K562 (cell line): ENCODE results near the gene C1orf74. TPM values are rescaled to one million over a fixed set of nuclear protein-coding genes. Genes with fewer than 3 reads are reported as not detected.

ENCODE experiments used
- ATAC-seq: fragments of 200-7000 bp; cut with Tn5 transposase; 3 replicates; pipeline ENCODE4 v1.9.1; 2020; ENCODE audit warnings: moderate library complexity
- BruUV-seq: library from RNA; stranded (reverse); fragments of 400-500 nt; replicated peaks from 2 replicates; lab custom pipeline; 2021; lab: Mats Ljungman, UMichigan
- CTCF ChIA-PET: fragments of 300-600 bp; formaldehyde crosslinking; extraction: SDS; loops from one replicate; lab custom pipeline; 2021; ENCODE audit warnings: low intra/inter-chr PET ratio; lab: Yijun Ruan, JAX
- POLR2A ChIA-PET: fragments of 300-600, 350-650 bp; sonication (Branson Sonifier 250); formaldehyde crosslinking; extraction: SDS; loops from one replicate; lab custom pipeline; 2021; ENCODE audit warnings: antibody characterized with exemption, inconsistent platforms; lab: Yijun Ruan, JAX
- DNase-seq, 4 experiments: peaks; one replicate each; pipeline versions ENCODE4 v3.0.0 to v3.0.0-alpha.2; 2011 to 2018; ENCODE audit warnings: low spot score in 3 of 4, mixed read lengths in 3 of 4; ENCODE audit errors: extremely low read depth in 1 of 4
- FAIRE-seq: peaks from 2 replicates; lab custom pipeline; 2011; peaks lifted over from hg19 to GRCh38; lab: Jason Lieb, UNC
- H2AFZ ChIP-seq: 2 replicates; pipeline ENCODE4 v1.6.0; 2011; ENCODE audit warnings: low read depth, low read length, control low read depth, inconsistent platforms
- H3K27ac ChIP-seq: fragments of 200-600 bp; 3 replicates; pipeline ENCODE4 v1.8.0; 2011; ENCODE audit warnings: low read depth, mild to moderate bottlenecking, control low read depth, inconsistent platforms, low read length, moderate library complexity, mixed read lengths; ENCODE audit errors: extremely low read depth
- H3K27me3 ChIP-seq, 2 experiments: fragments of 300-600 bp in 1 of 2; 2 replicates in 1 of 2; 3 replicates in 1 of 2; pipeline versions ENCODE4 v1.6.0 to v1.8.0; 2011; ENCODE audit warnings: inconsistent platforms in 2 of 2, low read length in 2 of 2, mild to moderate bottlenecking in 1 of 2, mixed read lengths in 1 of 2, moderate library complexity in 1 of 2; ENCODE audit not compliant: control insufficient read depth in 2 of 2, insufficient read depth in 2 of 2
- H3K36me3 ChIP-seq: fragments of 300-600 bp; 3 replicates; pipeline ENCODE4 v1.8.0; 2011; ENCODE audit warnings: mild to moderate bottlenecking, low read length, inconsistent platforms; ENCODE audit not compliant: control insufficient read depth, insufficient read depth
- H3K4me1 ChIP-seq, 2 experiments: fragments of 200-600 bp in 1 of 2; replicated peaks in 1 of 2; 2 replicates in 1 of 2; 3 replicates in 1 of 2; pipeline versions ENCODE4 v1.5.1 to v1.8.0; 2011; ENCODE audit warnings: inconsistent platforms in 2 of 2, low read length in 2 of 2, mild to moderate bottlenecking in 1 of 2, mixed read lengths in 1 of 2, moderate library complexity in 1 of 2; ENCODE audit not compliant: control insufficient read depth in 2 of 2, insufficient read depth in 2 of 2
- H3K4me2 ChIP-seq: 2 replicates; pipeline ENCODE4 v1.6.1; 2011; ENCODE audit warnings: low read length, control low read depth, inconsistent platforms, mixed read lengths; ENCODE audit not compliant: insufficient read depth
- H3K4me3 ChIP-seq: fragments of 200-600 bp; sonication (generic), shearing (Covaris generic); 2 replicates; pipeline ENCODE4 v1.5.1; 2016; ENCODE audit warnings: control low read depth, inconsistent platforms
- H3K79me2 ChIP-seq: fragments of 200-600 bp; 3 replicates; pipeline ENCODE4 v1.8.0; 2011; ENCODE audit warnings: low read length, inconsistent platforms; ENCODE audit not compliant: control insufficient read depth, insufficient read depth
- H3K9ac ChIP-seq, 2 experiments: 2 replicates each; pipeline versions ENCODE4 v1.6.0 to v1.6.1; 2011; ENCODE audit warnings: low read depth in 2 of 2, low read length in 2 of 2, control low read depth in 1 of 2, inconsistent platforms in 1 of 2, mild to moderate bottlenecking in 1 of 2, mixed read lengths in 1 of 2; ENCODE audit not compliant: insufficient read depth in 1 of 2
- H3K9me1 ChIP-seq: one replicate; pipeline ENCODE4 v1.6.0; 2011; ENCODE audit warnings: inconsistent platforms, mild to moderate bottlenecking, low read length, moderate library complexity; ENCODE audit not compliant: control insufficient read depth, insufficient read depth
- H3K9me3 ChIP-seq: replicated peaks from 2 replicates; pipeline ENCODE4 v1.5.1; 2011; ENCODE audit warnings: low read depth, low read length, inconsistent platforms; ENCODE audit not compliant: control insufficient read depth, insufficient read depth
- H4K20me1 ChIP-seq: replicated peaks from 2 replicates; pipeline ENCODE4 v1.6.1; 2011; ENCODE audit warnings: low read length, inconsistent platforms, mixed read lengths; ENCODE audit not compliant: control insufficient read depth, insufficient read depth
- ATF6 ChIP-seq: sonication (generic); formaldehyde crosslinking; IDR thresholded peaks from 2 replicates; pipeline ENCODE4 v1.4.0; 2020; ENCODE audit warnings: mild to moderate bottlenecking, missing genetic modification reagents
- C11orf30 ChIP-seq: fragments of 450-650 bp; IDR thresholded peaks from 2 replicates; pipeline ENCODE4 v1.6.1; 2016; ENCODE audit warnings: low read depth, mild to moderate bottlenecking
- COPS2 ChIP-seq: fragments of 450-650 bp; conservative IDR thresholded peaks from 2 replicates; pipeline ENCODE4 v1.6.1; 2016; ENCODE audit warnings: mild to moderate bottlenecking, moderate library complexity
- E2F6 ChIP-seq, 2 experiments: IDR thresholded peaks; 2 replicates each; pipeline ENCODE4 v1.6.1; 2011; ENCODE audit warnings: borderline replicate concordance in 1 of 2, control low read depth in 1 of 2, low read depth in 1 of 2, low read length in 1 of 2, mild to moderate bottlenecking in 1 of 2, mixed read lengths in 1 of 2, moderate library complexity in 1 of 2; ENCODE audit not compliant: insufficient read depth in 1 of 2, insufficient read length in 1 of 2, poor library complexity in 1 of 2, severe bottlenecking in 1 of 2; ENCODE audit errors: extremely low read depth in 1 of 2
- EGR1 ChIP-seq: fragments of 450-650 bp; conservative IDR thresholded peaks from 2 replicates; pipeline ENCODE4 v1.6.1; 2017; ENCODE audit warnings: mild to moderate bottlenecking
- FIP1L1 ChIP-seq: fragments of 200-400 bp; formaldehyde crosslinking; IDR thresholded peaks from 2 replicates; pipeline ENCODE4 v1.6.1; 2018; ENCODE audit warnings: mild to moderate bottlenecking, low read depth, low read length; ENCODE audit not compliant: poor library complexity, severe bottlenecking
- NFRKB ChIP-seq: fragments of 450-650 bp; IDR thresholded peaks from 2 replicates; pipeline ENCODE4 v1.6.1; 2016; ENCODE audit warnings: low read depth
- SMC3 ChIP-seq: conservative IDR thresholded peaks from 2 replicates; pipeline ENCODE4 v1.6.1; 2011; ENCODE audit warnings: low read depth, low read length, improper control_type of control experiment; ENCODE audit not compliant: insufficient read depth
- TBP ChIP-seq: optimal IDR thresholded peaks from 2 replicates; pipeline ENCODE3; 2011; ENCODE audit warnings: low read depth, low read length, improper control_type of control experiment
- THRAP3 ChIP-seq: fragments of 450-650 bp; IDR thresholded peaks from 2 replicates; pipeline ENCODE4 v1.6.1; 2016; ENCODE audit warnings: mild to moderate bottlenecking, inconsistent platforms, borderline replicate concordance
- TSHZ1 ChIP-seq: fragments of 250-450 bp; sonication (Bioruptor Pico); IDR thresholded peaks from 2 replicates; pipeline ENCODE4 v1.4.0; 2020; ENCODE audit warnings: mild to moderate bottlenecking, moderate library complexity
- ZNF133 ChIP-seq: fragments of 250-450 bp; sonication (Bioruptor Pico); IDR thresholded peaks from 2 replicates; pipeline ENCODE4 v1.4.0; 2020; ENCODE audit warnings: mild to moderate bottlenecking
- WGBS: fragments of 100-300 bp; shearing (Covaris generic); methylation state at CpG from one replicate; pipeline ENCODE4 v1.1.6; 2016; ENCODE audit warnings: low coverage, mixed read lengths; ENCODE audit not compliant: insufficient coverage; ENCODE audit errors: missing lambda C conversion rate; 5-methylcytosine and 5-hydroxymethylcytosine counted together
- in situ Hi-C: fragments of 300-500 bp; cut with MboI; formaldehyde crosslinking; loops from 4 replicates; pipeline ENCODE4 v1.15.0; 2018; ENCODE audit warnings: inconsistent platforms, mixed read lengths
- intact Hi-C: fragments of 100-400 bp; cut with micrococcal nuclease; formaldehyde crosslinking; loops from 2 replicates; pipeline ENCODE4 v1.14.2; 2022
- polyA plus RNA-seq, 8 experiments: library from polyadenylated mRNA; depleted of rRNA in 4 of 8; stranded (reverse) in 5 of 8; unstranded in 3 of 8; fragments of >200 nt; fragmentation: Nextera tagmentation in 2 of 8; fragmentation: Illumina TruSeq in 1 of 8; extraction: Ambion mirVana in 2 of 8; extraction: Trizol in 1 of 8; gene quantifications; 2 replicates each; pipeline versions ENCODE4 v1.2.1 to v1.2.3, GENCODE V29; 2011 to 2014; ENCODE audit warnings: inconsistent platforms in 1 of 8, missing spikeins in 1 of 8
- total RNA-seq, 7 experiments: library from RNA; depleted of rRNA in 6 of 7; stranded (reverse); fragments of >200 nt in 6 of 7; fragmentation: Illumina TruSeq in 2 of 7; extraction: Trizol in 2 of 7; gene quantifications; 2 replicates each; pipeline versions ENCODE4 v1.2.1 to v1.2.3, GENCODE V29; 2011 to 2021; ENCODE audit warnings: low replicate concordance in 1 of 7

The C1orf74 gene
- total and polyA plus RNA-seq, 9 of the 15 experiments (the other 6 are each of a cell fraction or from before 2014, with no cell fraction given), result 4.0 to 7.6 (median 5.7) TPM

GRCh38 chr1:209758400-209758799 is 26.0 kb downstream of the C1orf74 start:
- Histone ChIP-seq H3K4me1 (no peaks in the 10 kb centered on the region), H3K9ac (no peak overlapping the region), H4K20me1 (0 out of 2 replicates have a peak, but pooled peaks cover 8% of the 10 kb centered on the region), H3K4me2 (no peak overlapping the region), H3K27me3 (peaks cover 18 to 52% of the 10 kb centered on the region in 2 experiments)
- ATAC-seq, result no peak
- WGBS, result 0% methylated on average over 2 of the region's 3 CpGs
- CTCF ChIA-PET, result no interaction called here
- TF ChIP-seq ATF6 (CRISPR knock-in tag) (no peak), FIP1L1 (no peak), E2F6 (IDR thresholded peaks at IDR 0.05; ENCODE audit: borderline replicate concordance in 1 of 2, extremely low read depth in 1 of 2, insufficient read depth in 1 of 2, insufficient read length in 1 of 2, low read depth in 1 of 2, low read length in 1 of 2, poor library complexity in 1 of 2, severe bottlenecking in 1 of 2) (no peak), THRAP3 (no peak), EGR1 (no peak), ZNF133 (CRISPR knock-in tag) (no peak), TSHZ1 (no peak), SMC3 (no peak), NFRKB (no peak), COPS2 (no peak), C11orf30 (no peak), TBP (no peak)
- TF ChIP-seq, all 486 proteins: peak for 0
- Histone ChIP-seq H3K36me3 (no peaks in the 10 kb centered on the region), H3K4me3 (no peak overlapping the region), H3K79me2 (no peaks in the 10 kb centered on the region), H3K27ac (no peak overlapping the region), H3K9me3 (no peaks in the 10 kb centered on the region), H2AFZ (no peak overlapping the region), H3K9me1 (no peaks in the 10 kb centered on the region)
- DNase-seq, result no peak
- no TSS peak for BruUV-seq
- in situ Hi-C loops (no loop called here), intact Hi-C loops (no loop called here)
- POLR2A ChIA-PET, result interaction anchor here (1.3 to 1.5 kb wide), 2 partner anchors 10 to 21 kb away, joined by 6 to 8 read pairs; no protein-coding TSS in a partner anchor
- FAIRE-seq, result no peak
